A673 (cell line): ENCODE measurements around the gene CTSW. TPM values are rescaled to one million over a fixed set of nuclear protein-coding genes. Genes with fewer than 3 reads are reported as not detected.
"Not testable (repeated sequence)": the region's sequence is repeated elsewhere in the genome, so short reads cannot be mapped to it uniquely, and the experiment has no call there.

Experiments used
- Bru-seq: library from RNA; stranded (reverse); fragments of 400-500 nt; gene quantifications from one replicate; lab custom pipeline; 2021; lab: Mats Ljungman, UMichigan
- BruChase-seq, 2 experiments: library from RNA; stranded (reverse); fragments of 400-500 nt; gene quantifications; one replicate each; lab custom pipeline; 2021; lab: Mats Ljungman, UMichigan
- BruUV-seq: library from RNA; stranded (reverse); fragments of 400-500 nt; replicated peaks from 2 replicates; lab custom pipeline; 2021; lab: Mats Ljungman, UMichigan
- CTCF ChIA-PET: fragments of 300-600 bp; sonication (Branson Sonifier 250); formaldehyde crosslinking; loops from one replicate; lab custom pipeline; 2022; ENCODE audit warnings: antibody characterized with exemption; lab: Charles Lee
- POLR2A ChIA-PET: fragments of 300-600 bp; sonication (Branson Sonifier 250); formaldehyde crosslinking; loops from one replicate; lab custom pipeline; 2022; ENCODE audit warnings: antibody characterized with exemption; ENCODE audit not compliant: low non-redundant PET; lab: Charles Lee
- DNase-seq: peaks from one replicate; pipeline ENCODE4 v3.0.0-alpha.2; 2015; ENCODE audit warnings: low spot score
- H3K27ac ChIP-seq: fragments of 200-600 bp; sonication (generic); 2 replicates; pipeline ENCODE4 v1.5.1; 2016; ENCODE audit warnings: mixed run types, low read depth, mild to moderate bottlenecking, mixed read lengths, antibody characterized with exemption, low read length; ENCODE audit not compliant: poor library complexity, severe bottlenecking
- H3K27me3 ChIP-seq: fragments of 200-600 bp; sonication (generic); replicated peaks from 2 replicates; pipeline ENCODE4 v1.6.1; 2017; ENCODE audit warnings: mixed run types, low read depth, mild to moderate bottlenecking, mixed read lengths, antibody characterized with exemption, low read length; ENCODE audit not compliant: insufficient read depth, poor library complexity
- H3K36me3 ChIP-seq: fragments of 200-600 bp; sonication (generic); 2 replicates; pipeline ENCODE4 v1.6.1; 2016; ENCODE audit warnings: mixed run types, mild to moderate bottlenecking, mixed read lengths, antibody characterized with exemption, low read length; ENCODE audit not compliant: insufficient read depth, poor library complexity, severe bottlenecking
- H3K4me1 ChIP-seq: fragments of 200-600 bp; sonication (generic); 2 replicates; pipeline ENCODE4 v1.6.1; 2017; ENCODE audit warnings: mixed run types, mild to moderate bottlenecking, mixed read lengths, antibody characterized with exemption, low read length; ENCODE audit not compliant: insufficient read depth, poor library complexity, severe bottlenecking
- H3K4me3 ChIP-seq: fragments of 200-600 bp; sonication (generic); 2 replicates; pipeline ENCODE4 v1.5.1; 2016; ENCODE audit warnings: low read depth, mixed run types, mild to moderate bottlenecking, mixed read lengths, low read length; ENCODE audit not compliant: poor library complexity, severe bottlenecking
- H3K9me3 ChIP-seq: fragments of 200-600 bp; sonication (generic); 2 replicates; pipeline ENCODE4 v1.6.1; 2016; ENCODE audit warnings: mixed run types, low read depth, mild to moderate bottlenecking, mixed read lengths, antibody characterized with exemption, low read length; ENCODE audit not compliant: poor library complexity, severe bottlenecking
- CTCF ChIP-seq: fragments of 300-800, 200-600 bp; sonication (generic); conservative IDR thresholded peaks from 2 replicates; pipeline ENCODE4 v1.5.1; 2017; ENCODE audit warnings: low read depth, mild to moderate bottlenecking, antibody characterized with exemption, low read length, moderate library complexity, mixed read lengths
- EZH2 ChIP-seq: fragments of 200-600 bp; sonication (generic); IDR thresholded peaks from 2 replicates; pipeline ENCODE4 v1.6.1; 2017; ENCODE audit warnings: borderline replicate concordance, low read depth, mild to moderate bottlenecking, mixed read lengths, antibody characterized with exemption, low read length; ENCODE audit not compliant: poor library complexity, severe bottlenecking
- intact Hi-C: fragments of 100-400 bp; cut with micrococcal nuclease; formaldehyde crosslinking; loops from one replicate; pipeline ENCODE4 v1.10.0; 2022; ENCODE audit not compliant: unreplicated experiment
- long read RNA-seq: library from polyadenylated mRNA; stranded (forward); transcript quantifications from one replicate; pipeline ENCODE4 v2.0.0, GENCODE V29; 2022
- total RNA-seq: library from RNA; stranded (reverse); gene quantifications from 2 replicates; pipeline ENCODE4 v1.2.3, GENCODE V29; 2021

CTSW gene
- total RNA-seq, result not detected in 2 replicates
- not detected for Bru-seq, nascent RNA
- percentile 14 among the genes with signal in this experiment for BruChase-seq, experiment 1, labeled RNA remaining after a 2-hour chase
- BruChase-seq, experiment 2, labeled RNA remaining after a 6-hour chase, result percentile 13 among the genes with signal in this experiment
- long read RNA-seq, result 0 reads

GRCh38 chr11:65879617-65880016 lies at the start of gene CTSW:
CTSW (plus strand) TSS chr11:65879837; CDS start chr11:65879855, 18 bp downstream.
- Histone ChIP-seq H3K36me3 (peaks cover 23% of the 10 kb centered on the region), H3K4me3 (no peak within 1 kb of the TSS), H3K27me3 (no peaks in the 10 kb centered on the region), H3K27ac (no peak within 1 kb of the TSS), H3K9me3 (no peaks in the 10 kb centered on the region), H3K4me1 (no peaks in the 10 kb centered on the region)
- intact Hi-C loops, result no loop called here
- no peak for TF ChIP-seq CTCF
- no peak for TF ChIP-seq EZH2
- ChIA-PET CTCF (no interaction called here), POLR2A (no interaction called here)
- no peak for DNase-seq
- no TSS peak for BruUV-seq

- DNase-seq, H3K4me1 ChIP-seq, intact Hi-C loops, H3K36me3 ChIP-seq, H3K27me3 ChIP-seq, H3K4me3 ChIP-seq, BruUV-seq, H3K27ac ChIP-seq, H3K9me3 ChIP-seq: not testable (repeated sequence)
- POLR2A ChIA-PET, result interaction anchor here (0.6 to 0.7 kb wide), 2 partner anchors 56 to 218 kb away, joined by 3 to 8 read pairs; partner anchors contain the start of gene FIBP
- CTCF ChIA-PET, result interaction anchor here (0.8 kb wide), 1 partner anchor 27 kb away, joined by 3 read pairs; no protein-coding TSS in a partner anchor
These were observed 47.4 kb upstream of the CTSW start for GRCh38 chr11:65832231-65832630.

GRCh38 chr11:65833297-65834030 lies 46.2 kb upstream of the CTSW start, which contains the start of gene SNX32:
SNX32 (plus strand) TSS chr11:65833963; CDS start chr11:65834066, 103 bp downstream.
- Histone ChIP-seq H3K27me3 (no peaks in the 10 kb centered on the region), H3K36me3 (no peaks in the 10 kb centered on the region), H3K4me3 (peak within 1 kb of the TSS; percentile 54), H3K4me1 (no peaks in the 10 kb centered on the region), H3K9me3 (no peaks in the 10 kb centered on the region), H3K27ac (peak within 1 kb of the TSS; percentile 80)
- BruUV-seq, result no TSS peak
- TF ChIP-seq EZH2, result no peak
- TF ChIP-seq CTCF, result no peak
- intact Hi-C loops, result no loop called here
- CTCF ChIA-PET, result interaction anchor here (0.5 to 0.8 kb wide), 2 partner anchors 26 to 504 kb away, joined by 3 read pairs; no protein-coding TSS in a partner anchor
- peak; percentile 98 for DNase-seq
- POLR2A ChIA-PET, result interaction anchor here (0.7 kb wide), 1 partner anchor 38 kb away, joined by 3 read pairs; no protein-coding TSS in a partner anchor
